Measurements from ENCODE around the gene EXOC3L4.

DNA sequence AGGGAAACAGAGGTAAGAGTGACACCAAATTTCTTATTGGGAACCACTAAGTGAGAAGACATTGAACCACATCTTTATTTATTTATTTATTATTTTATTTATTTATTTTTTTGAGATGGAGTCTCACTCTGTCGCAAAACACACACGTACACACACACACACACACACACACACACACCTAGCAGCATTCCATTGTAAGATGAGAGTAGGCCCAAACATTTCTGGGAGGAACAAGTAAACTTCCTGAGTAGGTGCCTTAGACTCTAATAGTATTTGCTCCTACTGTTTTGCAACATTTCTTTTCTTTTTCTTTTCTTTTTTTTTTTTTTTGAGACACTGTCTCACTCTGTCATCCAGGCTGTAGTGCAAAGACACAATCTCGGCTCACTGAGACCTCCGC is 30.1 kb upstream of the EXOC3L4 start:
- TF ChIP-seq POLR2A (IDR thresholded peaks at IDR 0.05; ENCODE audit: low read length) (no peak), GATA1 (IDR thresholded peaks at IDR 0.05; ENCODE audit: low read depth, low read length) (no peak)
